Thyroid gland (tissue), 4 donors: ENCODE results near the gene NKTR. TPM values are rescaled to one million over a fixed set of nuclear protein-coding genes. Genes with fewer than 3 reads are reported as not detected.

Experiments used
- DNase-seq, 2 donors: peaks; one replicate each; pipeline ENCODE4 v3.0.0-alpha.2; 2019
- H3K27ac ChIP-seq, 3 donors: fragments of 200-600 bp; sonication (generic); 1 replicate in 2 of 3; 2 replicates in 1 of 3; pipeline ENCODE4 v1.5.1; 2016 to 2019; ENCODE audit warnings: mild to moderate bottlenecking in 1 of 3, moderate library complexity in 1 of 3
- H3K27me3 ChIP-seq: fragments of 200-600 bp; sonication (generic); one replicate; pipeline ENCODE4 v1.5.1; 2019
- H3K36me3 ChIP-seq, 2 donors: fragments of 200-600 bp; sonication (generic); one replicate each; pipeline ENCODE4 v1.5.1; 2016 to 2019
- H3K4me1 ChIP-seq, 2 donors: fragments of 200-600 bp; sonication (generic); one replicate each; pipeline ENCODE4 v1.5.1; 2017 to 2019
- H3K4me3 ChIP-seq, 3 donors: fragments of 200-600 bp; sonication (generic); replicated peaks in 1 of 3; 1 replicate in 2 of 3; 2 replicates in 1 of 3; pipeline ENCODE4 v1.5.1; 2016; ENCODE audit warnings: mild to moderate bottlenecking in 1 of 3
- H3K9me3 ChIP-seq: fragments of 200-600 bp; sonication (generic); one replicate; pipeline ENCODE4 v1.5.1; 2017
- POLR2A ChIP-seq, 2 donors: fragments of 450-650 bp; IDR thresholded peaks; one replicate each; pipeline ENCODE4 v1.6.1; 2017; ENCODE audit warnings: antibody characterized with exemption in 2 of 2, mild to moderate bottlenecking in 2 of 2, moderate library complexity in 1 of 2
- WGBS, 2 donors: methylation state at CpG; one replicate each; pipeline ENCODE4 v1.1.5; 2017; 5-methylcytosine and 5-hydroxymethylcytosine counted together
- intact Hi-C: fragments of 100-400 bp; cut with DNase I; formaldehyde crosslinking; loops from one replicate; pipeline ENCODE4 v1.15.1; 2023
- total RNA-seq, 4 donors: library from RNA; depleted of rRNA; stranded (reverse); fragments of >200 nt; gene quantifications; one replicate each; pipeline ENCODE4 v1.2.3, GENCODE V29; 2016
- TF ChIP-seq, protein P1 (sequence below), 6 experiments: fragments of 200-600 bp in 3 of 6; fragments of 450-650 bp in 3 of 6; sonication (generic) in 3 of 6; IDR thresholded peaks; one replicate each; pipeline ENCODE4 v1.5.1; 2016 to 2019; ENCODE audit warnings: antibody characterized with exemption in 6 of 6, mild to moderate bottlenecking in 2 of 6, inconsistent platforms in 1 of 6, moderate library complexity in 1 of 6

Gene NKTR
- total RNA-seq, 4 donors from 2014 or later: 157 to 383 (median 197) TPM

DNA sequence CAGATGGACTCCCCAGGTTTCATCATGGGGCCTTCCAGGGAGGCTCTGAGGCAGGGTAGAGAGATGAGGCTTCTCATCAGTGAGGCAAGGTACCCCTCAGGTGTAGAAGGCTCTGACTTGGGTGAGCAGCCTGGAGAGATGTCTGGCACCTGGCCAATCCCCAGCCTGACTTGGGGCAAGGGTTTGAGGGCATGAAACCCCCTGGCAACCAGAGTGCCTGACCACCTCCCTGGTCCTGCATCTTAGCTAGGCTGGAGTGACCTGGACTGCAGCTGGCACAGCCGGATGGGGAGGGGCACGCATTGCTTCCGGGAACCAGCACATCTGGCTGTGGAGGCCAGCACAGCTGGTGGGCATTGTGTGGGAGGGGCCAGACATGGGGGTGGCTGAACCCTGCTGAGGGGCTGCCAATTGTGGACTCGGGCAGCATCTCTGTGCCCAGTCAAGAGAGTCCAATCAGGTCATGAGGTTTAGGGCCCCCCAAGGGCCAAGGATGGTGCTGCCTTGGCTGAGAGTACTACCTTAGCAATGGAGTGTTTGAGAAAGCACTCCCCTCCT is 54.9 kb downstream of the NKTR start:
- TF ChIP-seq, protein P1, sequence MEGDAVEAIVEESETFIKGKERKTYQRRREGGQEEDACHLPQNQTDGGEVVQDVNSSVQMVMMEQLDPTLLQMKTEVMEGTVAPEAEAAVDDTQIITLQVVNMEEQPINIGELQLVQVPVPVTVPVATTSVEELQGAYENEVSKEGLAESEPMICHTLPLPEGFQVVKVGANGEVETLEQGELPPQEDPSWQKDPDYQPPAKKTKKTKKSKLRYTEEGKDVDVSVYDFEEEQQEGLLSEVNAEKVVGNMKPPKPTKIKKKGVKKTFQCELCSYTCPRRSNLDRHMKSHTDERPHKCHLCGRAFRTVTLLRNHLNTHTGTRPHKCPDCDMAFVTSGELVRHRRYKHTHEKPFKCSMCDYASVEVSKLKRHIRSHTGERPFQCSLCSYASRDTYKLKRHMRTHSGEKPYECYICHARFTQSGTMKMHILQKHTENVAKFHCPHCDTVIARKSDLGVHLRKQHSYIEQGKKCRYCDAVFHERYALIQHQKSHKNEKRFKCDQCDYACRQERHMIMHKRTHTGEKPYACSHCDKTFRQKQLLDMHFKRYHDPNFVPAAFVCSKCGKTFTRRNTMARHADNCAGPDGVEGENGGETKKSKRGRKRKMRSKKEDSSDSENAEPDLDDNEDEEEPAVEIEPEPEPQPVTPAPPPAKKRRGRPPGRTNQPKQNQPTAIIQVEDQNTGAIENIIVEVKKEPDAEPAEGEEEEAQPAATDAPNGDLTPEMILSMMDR (IDR thresholded peaks at IDR 0.05): no peak
- TF ChIP-seq POLR2A (IDR thresholded peaks at IDR 0.05): no peak
- H3K4me3 ChIP-seq: peak overlapping the region in 1 of 3 donors; percentile 89
- H3K27ac ChIP-seq: peak overlapping the region; percentile 85 to 97 (median 92)
- no peaks in the 10 kb centered on the region for H3K9me3 ChIP-seq
- peaks cover 0 to 5% of the 10 kb centered on the region in 2 donors for H3K36me3 ChIP-seq
- 71 to 82% methylated on average over 3 to 4 of the region's 4 CpGs for WGBS, 2 donors
- peaks cover 28 to 36% of the 10 kb centered on the region in 2 donors for H3K4me1 ChIP-seq
- DNase-seq: peak in 1 of 2 donors; percentile 45
- H3K27me3 ChIP-seq: no peaks in the 10 kb centered on the region
- intact Hi-C loops: loop anchor here (2.0 kb wide), 1 partner anchor 65 kb away; the partner anchor contains the start of gene SS18L2

GRCh38 chr3:42655980-42656679 is 55.6 kb downstream of the NKTR start:
- intact Hi-C loops: loop anchor here (2.0 kb wide), 1 partner anchor 65 kb away; the partner anchor contains the start of gene SS18L2
- DNase-seq: no peak
- H3K4me3 ChIP-seq: no peak overlapping the region
- H3K36me3 ChIP-seq: peaks cover 0 to 5% of the 10 kb centered on the region in 2 donors
- 88 to 91% methylated on average over 6 of the region's 6 CpGs for WGBS, 2 donors
- peaks cover 28 to 36% of the 10 kb centered on the region in 2 donors for H3K4me1 ChIP-seq
- H3K27ac ChIP-seq: peak overlapping the region in 2 of 3 donors; percentile 85 to 97
- H3K27me3 ChIP-seq: no peaks in the 10 kb centered on the region
- no peaks in the 10 kb centered on the region for H3K9me3 ChIP-seq
- TF ChIP-seq, protein P1 (IDR thresholded peaks at IDR 0.05): no peak
- TF ChIP-seq POLR2A (IDR thresholded peaks at IDR 0.05): no peak

- H3K4me1 ChIP-seq: peaks cover 25 to 30% of the 10 kb centered on the region in 2 donors
- intact Hi-C loops: no loop called here
- no peaks in the 10 kb centered on the region for H3K27me3 ChIP-seq
- H3K27ac ChIP-seq: no peak overlapping the region
- no peak overlapping the region for H3K4me3 ChIP-seq
- TF ChIP-seq, protein P1 (IDR thresholded peaks at IDR 0.05): no peak
- no peak for TF ChIP-seq POLR2A (IDR thresholded peaks at IDR 0.05)
- no peak for DNase-seq
- 86 to 90% methylated on average over 8 to 9 of the region's 9 CpGs for WGBS, 2 donors
- no peaks in the 10 kb centered on the region for H3K9me3 ChIP-seq
- H3K36me3 ChIP-seq: peaks cover 0 to 5% of the 10 kb centered on the region in 2 donors
These were observed 56.5 kb downstream of the NKTR start for GRCh38 chr3:42656680-42657610.

- no peak overlapping the region for H3K27ac ChIP-seq
- intact Hi-C loops: no loop called here
- peaks cover 0 to 5% of the 10 kb centered on the region in 2 donors for H3K36me3 ChIP-seq
- H3K4me1 ChIP-seq: peaks cover 17 to 23% of the 10 kb centered on the region in 2 donors
- H3K4me3 ChIP-seq: no peak overlapping the region
- no peak for TF ChIP-seq POLR2A (IDR thresholded peaks at IDR 0.05)
- TF ChIP-seq, protein P1 (IDR thresholded peaks at IDR 0.05): no peak
- whole genome bisulfite sequencing, 2 donors: 83 to 96% methylated on average over 4 of the region's 4 CpGs
- no peaks in the 10 kb centered on the region for H3K9me3 ChIP-seq
- H3K27me3 ChIP-seq: no peaks in the 10 kb centered on the region
- DNase-seq: no peak
These were observed 57.2 kb downstream of the NKTR start for GRCh38 chr3:42657675-42658074.
